ENCODE measurements around the gene LACRT. TPM values are rescaled to one million over a fixed set of nuclear protein-coding genes. Genes with fewer than 3 reads are reported as not detected.

LACRT gene
- total and polyA plus RNA-seq, 2 of the 13 experiments (the other 11 are each of a cell fraction or from before 2014, with no cell fraction given) = not detected

GRCh38 chr12:54585243-54585642, 49.5 kb downstream of the LACRT start (continued):
- TF ChIP-seq NCOA1 (CRISPR knock-in tag; IDR thresholded peaks at IDR 0.05) = no peak
- TF ChIP-seq, protein P1, sequence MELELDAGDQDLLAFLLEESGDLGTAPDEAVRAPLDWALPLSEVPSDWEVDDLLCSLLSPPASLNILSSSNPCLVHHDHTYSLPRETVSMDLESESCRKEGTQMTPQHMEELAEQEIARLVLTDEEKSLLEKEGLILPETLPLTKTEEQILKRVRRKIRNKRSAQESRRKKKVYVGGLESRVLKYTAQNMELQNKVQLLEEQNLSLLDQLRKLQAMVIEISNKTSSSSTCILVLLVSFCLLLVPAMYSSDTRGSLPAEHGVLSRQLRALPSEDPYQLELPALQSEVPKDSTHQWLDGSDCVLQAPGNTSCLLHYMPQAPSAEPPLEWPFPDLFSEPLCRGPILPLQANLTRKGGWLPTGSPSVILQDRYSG (CRISPR knock-in tag; IDR thresholded peaks at IDR 0.05) = no peak

DNA sequence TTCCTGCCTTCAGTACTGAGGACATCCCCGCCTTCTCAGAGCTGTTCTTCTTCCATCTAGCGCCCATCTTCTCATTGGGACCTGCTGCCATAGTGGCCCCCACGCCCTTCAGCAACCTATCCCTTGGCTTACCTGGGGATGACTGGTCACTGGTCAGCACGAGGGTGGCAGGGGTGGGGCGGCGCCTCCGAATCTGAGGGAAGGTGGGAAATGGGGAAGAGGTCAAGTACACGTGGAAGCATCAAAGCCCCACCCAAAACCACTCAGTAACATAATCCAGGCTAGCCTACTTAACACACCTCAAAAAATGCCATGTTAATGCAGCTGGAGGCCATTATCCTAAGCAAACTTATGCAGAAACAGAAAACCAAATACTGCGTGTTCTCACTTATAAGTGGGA, 50.6 kb downstream of the LACRT start:
- no peaks in the 10 kb centered on the region for H3K9me3 ChIP-seq (ENCODE audit: low read length)
- H3K36me3 ChIP-seq (replicated peaks in 1 of 2; ENCODE audit: control insufficient read depth in 1 of 2, insufficient read depth in 2 of 2, low read length in 2 of 2) = no peaks in the 10 kb centered on the region
- no peak overlapping the region for H2AFZ ChIP-seq (ENCODE audit: low read length)
- peaks cover 2 to 58% of the 10 kb centered on the region in 2 experiments for H3K27me3 ChIP-seq (ENCODE audit: control insufficient read depth in 1 of 2, insufficient read depth in 2 of 2, low read length in 2 of 2)
- ChIA-PET POLR2A (no interaction called here), CTCF (ENCODE audit: low intra/inter-chr PET ratio, low total read pairs) (no interaction called here)
- H3K4me1 ChIP-seq (ENCODE audit: insufficient read depth, low read length) = peaks cover 14% of the 10 kb centered on the region
- WGBS (ENCODE audit: low lambda C conversion rate) = 19% methylated on average over 8 of the region's 9 CpGs
- no peak for FAIRE-seq
- no peak overlapping the region for H3K27ac ChIP-seq (ENCODE audit: extremely low read length, insufficient read depth, low read length)
- H3K4me3 ChIP-seq (replicated peaks in 1 of 3; ENCODE audit: insufficient read depth in 1 of 3, low read depth in 2 of 3, low read length in 3 of 3) = no peak overlapping the region
- intact Hi-C loops (cut with micrococcal nuclease; ENCODE audit: unreplicated experiment) (no loop called here), in situ Hi-C loops (cut with HindIII; ENCODE audit: extremely low pct_ligation_motif_present, low pct_unique_long_range_greater_than_20kb) (no loop called here)
- H3K79me2 ChIP-seq (ENCODE audit: insufficient read depth, low read length) = no peaks in the 10 kb centered on the region
- 0 out of 2 replicates have a peak, but pooled peaks cover 2% of the 10 kb centered on the region for H4K20me1 ChIP-seq (ENCODE audit: insufficient read depth, low read length)
- H3K4me2 ChIP-seq (ENCODE audit: low read depth, low read length) = no peak overlapping the region
- BruUV-seq (replicated peaks) = no TSS peak
- ATAC-seq = no peak
- TF ChIP-seq, protein P2, sequence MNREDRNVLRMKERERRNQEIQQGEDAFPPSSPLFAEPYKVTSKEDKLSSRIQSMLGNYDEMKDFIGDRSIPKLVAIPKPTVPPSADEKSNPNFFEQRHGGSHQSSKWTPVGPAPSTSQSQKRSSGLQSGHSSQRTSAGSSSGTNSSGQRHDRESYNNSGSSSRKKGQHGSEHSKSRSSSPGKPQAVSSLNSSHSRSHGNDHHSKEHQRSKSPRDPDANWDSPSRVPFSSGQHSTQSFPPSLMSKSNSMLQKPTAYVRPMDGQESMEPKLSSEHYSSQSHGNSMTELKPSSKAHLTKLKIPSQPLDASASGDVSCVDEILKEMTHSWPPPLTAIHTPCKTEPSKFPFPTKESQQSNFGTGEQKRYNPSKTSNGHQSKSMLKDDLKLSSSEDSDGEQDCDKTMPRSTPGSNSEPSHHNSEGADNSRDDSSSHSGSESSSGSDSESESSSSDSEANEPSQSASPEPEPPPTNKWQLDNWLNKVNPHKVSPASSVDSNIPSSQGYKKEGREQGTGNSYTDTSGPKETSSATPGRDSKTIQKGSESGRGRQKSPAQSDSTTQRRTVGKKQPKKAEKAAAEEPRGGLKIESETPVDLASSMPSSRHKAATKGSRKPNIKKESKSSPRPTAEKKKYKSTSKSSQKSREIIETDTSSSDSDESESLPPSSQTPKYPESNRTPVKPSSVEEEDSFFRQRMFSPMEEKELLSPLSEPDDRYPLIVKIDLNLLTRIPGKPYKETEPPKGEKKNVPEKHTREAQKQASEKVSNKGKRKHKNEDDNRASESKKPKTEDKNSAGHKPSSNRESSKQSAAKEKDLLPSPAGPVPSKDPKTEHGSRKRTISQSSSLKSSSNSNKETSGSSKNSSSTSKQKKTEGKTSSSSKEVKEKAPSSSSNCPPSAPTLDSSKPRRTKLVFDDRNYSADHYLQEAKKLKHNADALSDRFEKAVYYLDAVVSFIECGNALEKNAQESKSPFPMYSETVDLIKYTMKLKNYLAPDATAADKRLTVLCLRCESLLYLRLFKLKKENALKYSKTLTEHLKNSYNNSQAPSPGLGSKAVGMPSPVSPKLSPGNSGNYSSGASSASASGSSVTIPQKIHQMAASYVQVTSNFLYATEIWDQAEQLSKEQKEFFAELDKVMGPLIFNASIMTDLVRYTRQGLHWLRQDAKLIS (CRISPR knock-in tag; IDR thresholded peaks at IDR 0.05) = no peak
- TF ChIP-seq, protein P3, sequence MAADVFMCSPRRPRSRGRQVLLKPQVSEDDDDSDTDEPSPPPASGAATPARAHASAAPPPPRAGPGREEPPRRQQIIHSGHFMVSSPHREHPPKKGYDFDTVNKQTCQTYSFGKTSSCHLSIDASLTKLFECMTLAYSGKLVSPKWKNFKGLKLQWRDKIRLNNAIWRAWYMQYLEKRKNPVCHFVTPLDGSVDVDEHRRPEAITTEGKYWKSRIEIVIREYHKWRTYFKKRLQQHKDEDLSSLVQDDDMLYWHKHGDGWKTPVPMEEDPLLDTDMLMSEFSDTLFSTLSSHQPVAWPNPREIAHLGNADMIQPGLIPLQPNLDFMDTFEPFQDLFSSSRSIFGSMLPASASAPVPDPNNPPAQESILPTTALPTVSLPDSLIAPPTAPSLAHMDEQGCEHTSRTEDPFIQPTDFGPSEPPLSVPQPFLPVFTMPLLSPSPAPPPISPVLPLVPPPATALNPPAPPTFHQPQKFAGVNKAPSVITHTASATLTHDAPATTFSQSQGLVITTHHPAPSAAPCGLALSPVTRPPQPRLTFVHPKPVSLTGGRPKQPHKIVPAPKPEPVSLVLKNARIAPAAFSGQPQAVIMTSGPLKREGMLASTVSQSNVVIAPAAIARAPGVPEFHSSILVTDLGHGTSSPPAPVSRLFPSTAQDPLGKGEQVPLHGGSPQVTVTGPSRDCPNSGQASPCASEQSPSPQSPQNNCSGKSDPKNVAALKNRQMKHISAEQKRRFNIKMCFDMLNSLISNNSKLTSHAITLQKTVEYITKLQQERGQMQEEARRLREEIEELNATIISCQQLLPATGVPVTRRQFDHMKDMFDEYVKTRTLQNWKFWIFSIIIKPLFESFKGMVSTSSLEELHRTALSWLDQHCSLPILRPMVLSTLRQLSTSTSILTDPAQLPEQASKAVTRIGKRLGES (CRISPR knock-in tag; IDR thresholded peaks at IDR 0.05; ENCODE audit: borderline replicate concordance) = no peak
- TF ChIP-seq KAT8 (CRISPR knock-in tag; IDR thresholded peaks at IDR 0.05) (no peak), SMAD3 (CRISPR knock-in tag; IDR thresholded peaks at IDR 0.05) (no peak), SMARCE1 (IDR thresholded peaks at IDR 0.05; ENCODE audit: borderline replicate concordance) (no peak)
- TF ChIP-seq, protein P4, sequence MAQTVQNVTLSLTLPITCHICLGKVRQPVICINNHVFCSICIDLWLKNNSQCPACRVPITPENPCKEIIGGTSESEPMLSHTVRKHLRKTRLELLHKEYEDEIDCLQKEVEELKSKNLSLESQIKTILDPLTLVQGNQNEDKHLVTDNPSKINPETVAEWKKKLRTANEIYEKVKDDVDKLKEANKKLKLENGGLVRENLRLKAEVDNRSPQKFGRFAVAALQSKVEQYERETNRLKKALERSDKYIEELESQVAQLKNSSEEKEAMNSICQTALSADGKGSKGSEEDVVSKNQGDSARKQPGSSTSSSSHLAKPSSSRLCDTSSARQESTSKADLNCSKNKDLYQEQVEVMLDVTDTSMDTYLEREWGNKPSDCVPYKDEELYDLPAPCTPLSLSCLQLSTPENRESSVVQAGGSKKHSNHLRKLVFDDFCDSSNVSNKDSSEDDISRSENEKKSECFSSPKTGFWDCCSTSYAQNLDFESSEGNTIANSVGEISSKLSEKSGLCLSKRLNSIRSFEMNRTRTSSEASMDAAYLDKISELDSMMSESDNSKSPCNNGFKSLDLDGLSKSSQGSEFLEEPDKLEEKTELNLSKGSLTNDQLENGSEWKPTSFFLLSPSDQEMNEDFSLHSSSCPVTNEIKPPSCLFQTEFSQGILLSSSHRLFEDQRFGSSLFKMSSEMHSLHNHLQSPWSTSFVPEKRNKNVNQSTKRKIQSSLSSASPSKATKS (CRISPR knock-in tag; IDR thresholded peaks at IDR 0.05) = no peak
- H3K9ac ChIP-seq (ENCODE audit: insufficient read depth, low read depth, low read length) = no peak overlapping the region
- no peak for DNase-seq (ENCODE audit: low spot score)
